SU-DHL-6 (cell line): ENCODE data around the gene ACVR1C.

Experiments used
- CTCF ChIP-seq: fragments of 200-600 bp; sonication (generic); IDR thresholded peaks from one replicate; pipeline ENCODE4 v1.5.1; 2017; ENCODE audit warnings: antibody characterized with exemption, mild to moderate bottlenecking, low read length, moderate library complexity; ENCODE audit not compliant: insufficient read depth, poor library complexity, severe bottlenecking
- EZH2phosphoT487 ChIP-seq: fragments of 200-600 bp; sonication (generic), shearing (Covaris generic); conservative IDR thresholded peaks from 2 replicates; pipeline ENCODE4 v1.6.1; 2018; ENCODE audit warnings: mild to moderate bottlenecking, antibody characterized with exemption, low read length, moderate library complexity, mixed read lengths

DNA sequence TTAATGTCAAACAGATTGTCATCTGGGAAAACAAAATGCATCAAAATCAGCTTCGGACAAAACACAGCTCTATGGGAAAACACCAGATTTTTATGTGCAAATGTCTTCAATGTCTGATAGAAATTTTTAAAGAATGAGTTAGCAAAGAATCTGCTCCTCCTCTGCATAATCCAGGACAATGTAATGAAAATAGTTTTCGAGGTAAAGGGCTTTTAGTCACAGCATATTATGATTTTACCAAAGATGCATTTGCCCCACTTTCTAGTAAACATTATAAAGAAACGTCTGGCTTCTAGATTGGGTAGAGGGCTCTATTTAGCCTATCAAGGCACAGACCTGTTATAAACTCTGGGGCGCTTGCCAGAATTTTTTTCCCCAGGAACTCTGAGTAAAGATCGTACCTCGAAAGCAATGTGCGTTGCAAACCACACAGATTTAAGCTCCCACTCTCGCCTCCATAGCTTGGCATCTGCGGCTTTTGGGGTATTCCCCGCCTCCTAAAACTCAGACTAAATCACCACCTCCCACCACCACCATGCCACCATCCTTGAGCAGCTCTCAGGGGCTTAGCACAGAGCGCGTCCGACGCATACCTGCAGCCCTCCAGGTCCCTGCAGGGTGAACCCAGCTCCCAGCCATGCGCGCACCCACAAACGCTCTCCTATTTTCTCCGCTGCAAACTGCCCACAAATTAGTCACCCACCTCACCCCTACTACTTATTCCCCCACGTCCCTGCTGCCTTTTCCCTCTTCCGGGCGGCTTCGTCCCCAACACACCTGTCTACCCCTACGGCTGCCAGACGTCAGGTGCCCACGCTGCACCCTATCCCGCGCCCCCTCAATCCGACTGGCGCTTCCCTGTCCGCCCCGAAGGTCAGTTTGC, 829 bp downstream of the ACVR1C start:
- TF ChIP-seq CTCF: no peak
- TF ChIP-seq EZH2phosphoT487: no peak
